ENCODE data around the gene C16orf74. TPM values are rescaled to one million over a fixed set of nuclear protein-coding genes. Genes with fewer than 3 reads are reported as not detected.

C16orf74 gene
- total and polyA plus RNA-seq, 8 donors: 1.1 to 24.9 (median 4.6) TPM; not detected in 3

DNA sequence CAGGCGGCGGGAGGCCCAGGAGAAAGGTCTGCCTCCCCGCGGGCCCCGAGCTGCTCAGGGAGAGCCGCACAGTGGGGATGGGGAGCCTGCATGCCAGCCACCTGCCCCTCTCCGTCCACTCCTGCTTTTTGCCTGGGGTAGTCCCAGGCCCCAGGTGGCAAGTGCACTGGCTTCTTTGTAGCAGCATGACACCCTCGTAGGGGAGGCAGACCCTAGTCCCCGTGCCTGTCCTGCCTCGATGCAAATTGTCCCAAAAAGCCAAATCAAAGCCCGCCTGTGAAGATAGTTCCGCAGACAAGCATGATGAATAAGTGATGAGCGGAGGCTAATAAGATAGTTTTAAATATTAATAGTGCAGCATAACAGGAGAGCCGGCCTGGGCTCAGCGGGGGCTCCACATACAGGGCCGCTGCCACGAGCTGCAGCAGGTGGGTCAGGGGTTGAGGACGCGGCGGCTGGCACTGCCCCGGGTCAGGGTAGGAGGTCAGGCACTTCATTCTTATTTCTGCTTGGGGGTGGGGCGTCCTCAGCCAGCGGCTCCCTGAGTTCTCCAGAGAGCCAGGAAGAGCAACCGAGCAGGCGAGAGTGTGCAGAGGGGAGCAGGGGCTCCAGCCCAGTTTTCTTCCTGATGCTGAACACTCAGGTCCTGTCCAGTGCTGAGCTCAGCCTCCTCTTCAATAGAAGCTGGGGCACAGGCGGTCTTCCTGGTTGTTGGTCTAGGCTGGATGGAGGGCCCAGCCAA is 89.0 kb downstream of the C16orf74 start:
- Histone ChIP-seq H3K4me3 (no peak overlapping the region), H3K27ac (no peak overlapping the region), H3K4me1 (peaks cover 0 to 28% (median 13%) of the 10 kb centered on the region in 4 donors), H3K27me3 (no peaks in the 10 kb centered on the region), H3K9me3 (no peaks in the 10 kb centered on the region), H3K36me3 (peaks cover 96 to 100% (median 100%) of the 10 kb centered on the region in 4 donors)
- 85 to 94% (median 91%) methylated on average over 17 to 26 of the region's 26 CpGs for WGBS, 5 donors
- TF ChIP-seq EP300 (IDR thresholded peaks at IDR 0.05) (no peak), POLR2AphosphoS5 (IDR thresholded peaks at IDR 0.05) (no peak), POLR2A (IDR thresholded peaks at IDR 0.05) (no peak)
- TF ChIP-seq, protein P1, sequence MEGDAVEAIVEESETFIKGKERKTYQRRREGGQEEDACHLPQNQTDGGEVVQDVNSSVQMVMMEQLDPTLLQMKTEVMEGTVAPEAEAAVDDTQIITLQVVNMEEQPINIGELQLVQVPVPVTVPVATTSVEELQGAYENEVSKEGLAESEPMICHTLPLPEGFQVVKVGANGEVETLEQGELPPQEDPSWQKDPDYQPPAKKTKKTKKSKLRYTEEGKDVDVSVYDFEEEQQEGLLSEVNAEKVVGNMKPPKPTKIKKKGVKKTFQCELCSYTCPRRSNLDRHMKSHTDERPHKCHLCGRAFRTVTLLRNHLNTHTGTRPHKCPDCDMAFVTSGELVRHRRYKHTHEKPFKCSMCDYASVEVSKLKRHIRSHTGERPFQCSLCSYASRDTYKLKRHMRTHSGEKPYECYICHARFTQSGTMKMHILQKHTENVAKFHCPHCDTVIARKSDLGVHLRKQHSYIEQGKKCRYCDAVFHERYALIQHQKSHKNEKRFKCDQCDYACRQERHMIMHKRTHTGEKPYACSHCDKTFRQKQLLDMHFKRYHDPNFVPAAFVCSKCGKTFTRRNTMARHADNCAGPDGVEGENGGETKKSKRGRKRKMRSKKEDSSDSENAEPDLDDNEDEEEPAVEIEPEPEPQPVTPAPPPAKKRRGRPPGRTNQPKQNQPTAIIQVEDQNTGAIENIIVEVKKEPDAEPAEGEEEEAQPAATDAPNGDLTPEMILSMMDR (IDR thresholded peaks at IDR 0.05): no peak
- intact Hi-C loops (cut with DNase I; ENCODE audit: low total_unique reads): no loop called here
- no peak for DNase-seq

DNA sequence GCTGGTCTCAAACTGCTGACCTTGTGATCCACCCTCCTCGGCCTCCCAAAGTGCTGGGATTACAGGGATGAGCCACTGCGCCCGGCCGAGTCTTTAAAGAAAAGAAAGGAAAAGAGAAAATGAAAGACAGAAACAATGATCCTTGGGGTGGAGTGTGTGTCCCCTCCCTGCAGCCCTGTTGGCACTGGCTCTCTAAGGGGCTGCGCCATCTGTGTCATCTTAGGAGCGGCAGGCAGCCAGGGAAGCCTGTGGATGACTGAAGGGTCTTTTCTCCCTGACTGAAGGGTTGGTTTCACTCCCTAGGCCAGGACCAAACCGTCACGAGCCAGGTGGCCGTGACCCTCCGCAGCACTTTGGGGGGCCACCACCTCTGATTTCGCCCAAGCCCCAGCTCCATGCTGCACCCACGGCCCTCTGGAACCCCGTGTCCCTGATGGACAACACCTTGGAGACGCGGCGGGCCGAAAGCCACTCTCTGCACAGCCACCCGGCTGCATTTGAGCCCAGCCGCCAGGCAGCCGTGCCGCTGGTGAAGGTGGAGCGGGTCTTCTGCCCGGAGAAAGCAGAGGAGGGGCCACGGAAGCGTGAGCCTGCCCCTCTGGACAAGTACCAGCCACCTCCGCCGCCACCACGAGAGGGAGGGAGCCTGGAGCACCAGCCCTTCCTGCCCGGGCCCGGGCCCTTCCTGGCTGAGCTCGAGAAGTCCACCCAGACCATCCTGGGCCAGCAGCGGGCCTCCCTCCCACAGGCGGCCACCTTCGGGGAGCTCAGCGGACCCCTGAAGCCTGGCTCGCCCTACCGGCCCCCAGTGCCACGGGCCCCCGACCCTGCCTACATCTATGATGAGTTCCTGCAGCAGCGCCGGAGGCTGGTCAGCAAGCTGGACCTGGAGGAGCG is 89.8 kb downstream of the C16orf74 start:
- 88 to 94% (median 90%) methylated on average over 24 to 42 of the region's 42 CpGs for whole genome bisulfite sequencing, 5 donors
- peaks cover 96 to 100% (median 100%) of the 10 kb centered on the region in 4 donors for H3K36me3 ChIP-seq
- no peak overlapping the region for H3K27ac ChIP-seq
- no peak overlapping the region for H3K4me3 ChIP-seq
- H3K9me3 ChIP-seq: no peaks in the 10 kb centered on the region
- no peak for DNase-seq
- no peaks in the 10 kb centered on the region for H3K27me3 ChIP-seq
- intact Hi-C loops (cut with DNase I; ENCODE audit: low total_unique reads): no loop called here
- no peak for TF ChIP-seq EP300 (IDR thresholded peaks at IDR 0.05)
- TF ChIP-seq, protein P1 (IDR thresholded peaks at IDR 0.05): no peak
- no peak for TF ChIP-seq POLR2AphosphoS5 (IDR thresholded peaks at IDR 0.05)
- no peak for TF ChIP-seq POLR2A (IDR thresholded peaks at IDR 0.05)
- peaks cover 0 to 28% (median 13%) of the 10 kb centered on the region in 4 donors for H3K4me1 ChIP-seq

DNA sequence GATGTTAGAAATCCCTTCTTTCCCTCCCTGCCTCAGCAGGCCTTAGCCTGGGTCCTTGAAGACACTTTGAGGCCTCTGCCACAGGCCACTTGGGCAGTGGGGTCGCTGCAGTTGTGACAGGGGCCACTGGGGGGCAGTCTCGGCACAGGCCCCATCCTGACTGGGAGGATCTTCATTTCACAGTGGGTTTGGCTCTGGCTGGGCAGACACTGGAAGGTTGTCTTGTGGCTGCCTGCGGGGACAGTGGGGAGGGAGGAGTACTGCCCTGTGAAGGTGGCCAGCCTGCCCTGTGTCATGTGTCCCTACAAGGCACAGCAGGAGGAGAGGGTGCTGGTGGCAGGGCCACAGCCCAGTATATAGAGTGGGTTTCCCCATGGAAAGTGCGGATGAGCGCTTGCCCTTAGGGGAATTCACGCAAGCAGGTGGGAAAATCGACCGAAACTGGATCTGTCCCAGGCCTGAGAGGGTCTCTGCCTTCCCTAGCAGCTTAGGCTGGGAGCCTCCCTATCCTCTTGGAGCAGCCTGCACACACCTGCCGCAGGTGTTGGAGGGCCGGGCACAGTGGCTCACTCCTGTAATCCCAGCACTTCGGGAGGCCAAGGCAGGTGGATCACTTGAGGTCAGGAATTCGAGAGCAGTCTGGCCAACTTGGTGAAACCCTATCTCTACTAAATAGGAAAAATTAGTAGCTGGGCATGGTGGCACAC is 90.9 kb downstream of the C16orf74 start:
- Histone ChIP-seq H3K36me3 (peaks cover 95 to 100% (median 100%) of the 10 kb centered on the region in 4 donors), H3K27ac (peak overlapping the region in 1 of 5 donors; percentile 13), H3K4me3 (no peak overlapping the region), H3K27me3 (no peaks in the 10 kb centered on the region), H3K4me1 (peaks cover 0 to 28% (median 13%) of the 10 kb centered on the region in 4 donors), H3K9me3 (no peaks in the 10 kb centered on the region)
- TF ChIP-seq, protein P1 (IDR thresholded peaks at IDR 0.05): peak in 6 of 7 experiments; percentile 36 to 86 (median 78)
- TF ChIP-seq EP300 (IDR thresholded peaks at IDR 0.05) (no peak), POLR2AphosphoS5 (IDR thresholded peaks at IDR 0.05) (peak in 1 of 3 donors; percentile 9)
- peak; percentile 70 to 81 for DNase-seq
- intact Hi-C loops (cut with DNase I; ENCODE audit: low total_unique reads): no loop called here
- WGBS, 5 donors: 71 to 84% (median 75%) methylated on average over 10 to 12 of the region's 12 CpGs

DNA sequence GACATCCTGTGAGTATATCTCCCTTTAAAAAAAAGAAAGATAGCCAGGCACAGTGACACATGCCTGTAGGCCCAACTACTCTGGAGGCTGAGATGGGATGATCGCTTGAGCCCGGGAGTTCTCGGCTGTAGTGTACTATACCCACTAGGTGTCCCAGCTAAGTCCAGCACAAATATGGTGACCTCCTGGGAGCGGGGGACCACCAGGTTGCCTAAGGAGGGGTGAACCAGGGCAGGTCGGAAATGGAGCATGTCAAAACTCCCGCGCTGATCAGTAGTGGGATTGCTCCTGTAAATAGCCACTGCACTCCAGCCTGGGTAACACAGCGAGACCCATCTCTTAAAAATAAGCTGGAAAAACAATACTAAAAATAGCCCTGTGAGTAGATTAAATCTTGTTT is 91.6 kb downstream of the C16orf74 start:
- Histone ChIP-seq H3K4me1 (peaks cover 0 to 29% (median 14%) of the 10 kb centered on the region in 4 donors), H3K4me3 (no peak overlapping the region), H3K36me3 (peaks cover 95 to 100% (median 100%) of the 10 kb centered on the region in 4 donors), H3K27ac (peak overlapping the region in 1 of 5 donors; percentile 26), H3K27me3 (no peaks in the 10 kb centered on the region), H3K9me3 (no peaks in the 10 kb centered on the region)
- WGBS, 5 donors: 84 to 90% (median 89%) methylated on average over 8 of the region's 8 CpGs
- DNase-seq: no peak
- intact Hi-C loops (cut with DNase I; ENCODE audit: low total_unique reads): no loop called here
- TF ChIP-seq POLR2AphosphoS5 (IDR thresholded peaks at IDR 0.05): no peak
- TF ChIP-seq POLR2A (IDR thresholded peaks at IDR 0.05): no peak
- TF ChIP-seq, protein P1 (IDR thresholded peaks at IDR 0.05): no peak
- no peak for TF ChIP-seq EP300 (IDR thresholded peaks at IDR 0.05)
